ENCODE data around the gene RASGRF1.

DNA sequence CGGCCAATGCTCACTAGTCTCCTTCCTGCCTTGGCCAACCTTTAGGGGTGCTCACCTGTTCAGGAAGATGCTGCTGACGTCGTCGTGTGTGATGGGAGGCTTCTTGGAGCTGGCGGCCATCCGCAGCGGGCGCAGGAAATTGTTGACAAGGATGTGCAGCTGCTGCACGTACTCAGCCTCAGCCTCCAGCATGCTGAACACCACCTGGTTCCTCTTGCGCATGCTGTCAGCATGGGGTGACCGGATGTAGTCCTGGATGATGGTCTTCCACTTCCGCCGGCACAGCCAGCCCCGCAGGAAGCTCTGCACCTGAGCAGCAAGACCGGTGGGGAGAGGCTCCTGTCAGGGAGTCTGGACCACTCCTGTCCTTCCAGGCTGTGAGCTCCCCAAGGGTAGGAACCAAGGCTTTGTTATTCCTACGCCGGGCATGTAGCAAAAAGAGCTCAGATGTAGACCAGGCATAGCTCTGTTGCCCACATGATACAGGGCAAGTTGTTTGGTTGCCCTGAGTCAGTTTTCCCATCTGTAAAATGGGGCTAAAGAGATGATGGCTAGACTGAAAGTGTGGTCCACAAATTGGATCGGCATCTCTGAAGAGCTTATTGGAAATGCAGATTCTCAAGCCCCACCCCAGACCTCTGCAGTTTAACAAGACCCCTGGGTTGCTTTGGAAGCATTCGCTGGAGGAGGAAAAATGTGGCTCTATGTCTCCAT lies 43.7 kb downstream of the RASGRF1 start:
- TF ChIP-seq MAX (IDR thresholded peaks at IDR 0.05; ENCODE audit: low read depth, low read length), result no peak
- no peak for TF ChIP-seq CTCF (IDR thresholded peaks at IDR 0.05; ENCODE audit: low read depth, low read length)
- no peak for TF ChIP-seq POLR2A (IDR thresholded peaks at IDR 0.05; ENCODE audit: extremely low read depth, insufficient read length)

All from NB4 (cell line).